ENCODE measurements around the gene SRPX2. TPM values are rescaled to one million over a fixed set of nuclear protein-coding genes. Genes with fewer than 3 reads are reported as not detected.
A peak's percentile ranks its signal among the peaks of the same experiment; 100 is the strongest.

Gene SRPX2
- total RNA-seq, 1 experiment from 2014 or later = 2.4 TPM

- H4K20me1 ChIP-seq (ENCODE audit: insufficient read depth) = no peaks in the 10 kb centered on the region
- H3K4me3 ChIP-seq (replicated peaks in 1 of 2; ENCODE audit: low read depth in 1 of 2, low read length in 2 of 2) = no peak overlapping the region
- RAD21 ChIA-PET (ENCODE audit: low non-redundant PET in 1 of 2, low total read pairs in 2 of 2, uncharacterized antibody in 2 of 2, unreplicated experiment in 2 of 2) = no interaction called here
- H3K9me3 ChIP-seq (ENCODE audit: control insufficient read depth in 1 of 2, insufficient read depth in 1 of 2, low read depth in 1 of 2, low read length in 2 of 2) = no peaks in the 10 kb centered on the region
- H3K27ac ChIP-seq (ENCODE audit: low read depth, low read length) = no peak overlapping the region
- no peaks in the 10 kb centered on the region for H3K36me3 ChIP-seq (ENCODE audit: control insufficient read depth in 1 of 2, insufficient read depth in 2 of 2, low read length in 2 of 2)
- CTCF ChIA-PET = interaction anchor here (0.6 to 1.4 kb wide), 4 partner anchors 17 to 207 kb away, joined by 3 to 5 read pairs (median 4); no protein-coding TSS in a partner anchor
- no peaks in the 10 kb centered on the region for H3K27me3 ChIP-seq (ENCODE audit: insufficient read depth, low read length)
- ATAC-seq (peak; percentile 90), DNase-seq (ENCODE audit: low read depth, low spot score) (no peak)
- H3K4me2 ChIP-seq (ENCODE audit: low read length) = no peak overlapping the region
- peak overlapping the region; percentile 92 for H2AFZ ChIP-seq (ENCODE audit: low read depth, low read length, poor library complexity, severe bottlenecking)
- intact Hi-C loops (cut with micrococcal nuclease) = no loop called here
- no peak overlapping the region for H3K9ac ChIP-seq (ENCODE audit: low read length)
- H3K79me2 ChIP-seq (ENCODE audit: insufficient read depth, low read length) = no peaks in the 10 kb centered on the region
- POLR2A ChIA-PET = no interaction called here
- peaks cover 0 to 23% of the 10 kb centered on the region in 2 experiments; a peak in 2 of 4 replicates for H3K4me1 ChIP-seq (ENCODE audit: control insufficient read depth in 1 of 2, insufficient read depth in 2 of 2, low read length in 2 of 2)
- no TSS peak for BruUV-seq (replicated peaks)
- no peaks in the 10 kb centered on the region for H3K9me2 ChIP-seq (ENCODE audit: insufficient read depth)
- TF ChIP-seq CBX3 (IDR thresholded peaks at IDR 0.05; ENCODE audit: low read depth) (peak; percentile 47; the same call in 1 of the 2 replicates), ZBTB33 (IDR thresholded peaks at IDR 0.05; ENCODE audit: extremely low read depth, insufficient replicate concordance, low read length) (no peak), EZH2 (IDR thresholded peaks at IDR 0.05) (no peak), SIN3A (IDR thresholded peaks at IDR 0.05; ENCODE audit: low read depth) (no peak), RAD21 (IDR thresholded peaks at IDR 0.05; ENCODE audit: low read depth) (peak; percentile 30; the same call in 1 of the 2 replicates), SRF (IDR thresholded peaks at IDR 0.05; ENCODE audit: low read depth) (no peak), EGR1 (IDR thresholded peaks at IDR 0.05; ENCODE audit: low read depth) (no peak), POLR2AphosphoS5 (IDR thresholded peaks at IDR 0.05; ENCODE audit: low read depth, low read length) (no peak), CEBPB (IDR thresholded peaks at IDR 0.05; ENCODE audit: low read depth) (no peak), TCF7L2 (IDR thresholded peaks at IDR 0.05; ENCODE audit: borderline replicate concordance, extremely low read depth, insufficient read depth, insufficient read length) (no peak), SP1 (IDR thresholded peaks at IDR 0.05; ENCODE audit: low read depth) (no peak), EZH2phosphoT487 (IDR thresholded peaks at IDR 0.05; ENCODE audit: borderline replicate concordance) (no peak), ELF1 (IDR thresholded peaks at IDR 0.05; ENCODE audit: borderline replicate concordance, low read depth) (no peak), JUND (IDR thresholded peaks at IDR 0.05) (no peak), ZNF274 (IDR thresholded peaks at IDR 0.05; ENCODE audit: low read depth, low read length) (no peak), REST (IDR thresholded peaks at IDR 0.05; ENCODE audit: low read depth) (no peak), YY1 (IDR thresholded peaks at IDR 0.05; ENCODE audit: extremely low read depth, insufficient replicate concordance, low read depth, low read length) (peak; percentile 23), POLR2A (IDR thresholded peaks at IDR 0.05; ENCODE audit: borderline replicate concordance, extremely low read depth, insufficient read depth, insufficient read length) (no peak), FOSL1 (IDR thresholded peaks at IDR 0.05; ENCODE audit: low read depth) (no peak), ZFX (IDR thresholded peaks at IDR 0.05) (no peak)
- TF ChIP-seq, protein P1, sequence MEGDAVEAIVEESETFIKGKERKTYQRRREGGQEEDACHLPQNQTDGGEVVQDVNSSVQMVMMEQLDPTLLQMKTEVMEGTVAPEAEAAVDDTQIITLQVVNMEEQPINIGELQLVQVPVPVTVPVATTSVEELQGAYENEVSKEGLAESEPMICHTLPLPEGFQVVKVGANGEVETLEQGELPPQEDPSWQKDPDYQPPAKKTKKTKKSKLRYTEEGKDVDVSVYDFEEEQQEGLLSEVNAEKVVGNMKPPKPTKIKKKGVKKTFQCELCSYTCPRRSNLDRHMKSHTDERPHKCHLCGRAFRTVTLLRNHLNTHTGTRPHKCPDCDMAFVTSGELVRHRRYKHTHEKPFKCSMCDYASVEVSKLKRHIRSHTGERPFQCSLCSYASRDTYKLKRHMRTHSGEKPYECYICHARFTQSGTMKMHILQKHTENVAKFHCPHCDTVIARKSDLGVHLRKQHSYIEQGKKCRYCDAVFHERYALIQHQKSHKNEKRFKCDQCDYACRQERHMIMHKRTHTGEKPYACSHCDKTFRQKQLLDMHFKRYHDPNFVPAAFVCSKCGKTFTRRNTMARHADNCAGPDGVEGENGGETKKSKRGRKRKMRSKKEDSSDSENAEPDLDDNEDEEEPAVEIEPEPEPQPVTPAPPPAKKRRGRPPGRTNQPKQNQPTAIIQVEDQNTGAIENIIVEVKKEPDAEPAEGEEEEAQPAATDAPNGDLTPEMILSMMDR (IDR thresholded peaks at IDR 0.05 in 2 of 3, conservative IDR thresholded peaks at IDR 0.05 in 1 of 3; ENCODE audit: borderline replicate concordance in 1 of 3, insufficient read depth in 1 of 3, low read depth in 2 of 3, low read length in 2 of 3) = peak; percentile 5 to 29 (median 23); a peak in 3 of 6 replicates
- TF ChIP-seq, protein P2, sequence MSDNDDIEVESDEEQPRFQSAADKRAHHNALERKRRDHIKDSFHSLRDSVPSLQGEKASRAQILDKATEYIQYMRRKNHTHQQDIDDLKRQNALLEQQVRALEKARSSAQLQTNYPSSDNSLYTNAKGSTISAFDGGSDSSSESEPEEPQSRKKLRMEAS (IDR thresholded peaks at IDR 0.05) = peak; percentile 65
Observed at GRCh38 chrX:100654261-100654660, 10.3 kb downstream of the SRPX2 start.

All from HCT116 (cell line).